GM18907 (cell line): Measurements from ENCODE around the gene P2RX7.

Experiments used
- ATAC-seq: cut with Tn5 transposase; IDR thresholded peaks from one replicate; pipeline ENCODE4 v1.9.1; 2021; ENCODE audit warnings: mild to moderate bottlenecking, moderate library complexity; ENCODE audit not compliant: unreplicated experiment

Gene P2RX7

GRCh38 chr12:121110211-121110940 lies 22.3 kb upstream of the P2RX7 start:
- peak; percentile 76 for ATAC-seq

DNA sequence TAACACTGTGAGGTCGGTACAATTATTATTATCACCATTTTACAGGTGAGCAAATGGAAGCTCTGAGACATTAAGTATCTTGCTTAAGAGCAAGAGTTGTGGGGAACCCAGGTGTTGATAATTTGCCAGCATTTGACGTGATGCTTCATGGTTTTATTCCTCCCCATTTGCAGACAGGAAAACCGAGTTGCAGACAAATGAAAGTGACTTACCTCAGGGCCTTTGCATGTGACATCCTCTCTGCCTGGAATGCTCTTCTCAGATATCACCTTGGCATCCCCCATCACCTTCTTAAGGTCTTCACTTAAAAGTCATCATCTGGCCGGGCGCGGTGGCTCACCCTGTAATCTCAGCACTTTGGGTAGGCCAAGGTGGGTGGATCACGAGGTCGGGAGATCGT lies 21.0 kb upstream of the P2RX7 start:
- ATAC-seq = no peak

GRCh38 chr12:121112496-121112895 lies 20.2 kb upstream of the P2RX7 start:
- no peak for ATAC-seq

- no peak for ATAC-seq
Measured at GRCh38 chr12:121113057-121113456, 19.6 kb upstream of the P2RX7 start.

- ATAC-seq = no peak
Measured at GRCh38 chr12:121114019-121114639, 18.5 kb upstream of the P2RX7 start.

DNA sequence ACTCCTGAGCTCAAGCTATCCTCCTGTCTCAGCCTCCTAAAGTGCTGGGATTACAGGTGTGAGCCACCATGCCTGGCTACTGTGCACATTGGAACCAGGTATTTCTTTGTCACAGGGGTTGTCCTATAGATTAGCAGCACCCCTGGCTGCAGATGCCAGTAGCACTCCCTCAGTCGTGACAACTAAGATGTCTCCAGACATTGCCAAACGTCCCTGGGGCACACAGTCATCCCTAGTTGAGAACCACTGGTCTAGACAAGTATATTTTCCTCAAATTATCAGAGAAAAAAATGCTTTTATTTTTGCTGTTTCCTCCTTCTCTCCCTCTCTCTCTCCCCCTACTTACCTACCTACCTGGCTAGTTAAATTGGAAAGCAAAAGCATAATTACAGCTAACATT lies 17.9 kb upstream of the P2RX7 start:
- ATAC-seq = no peak

- no peak for ATAC-seq
Measured at GRCh38 chr12:121115530-121115929, 17.1 kb upstream of the P2RX7 start.

DNA sequence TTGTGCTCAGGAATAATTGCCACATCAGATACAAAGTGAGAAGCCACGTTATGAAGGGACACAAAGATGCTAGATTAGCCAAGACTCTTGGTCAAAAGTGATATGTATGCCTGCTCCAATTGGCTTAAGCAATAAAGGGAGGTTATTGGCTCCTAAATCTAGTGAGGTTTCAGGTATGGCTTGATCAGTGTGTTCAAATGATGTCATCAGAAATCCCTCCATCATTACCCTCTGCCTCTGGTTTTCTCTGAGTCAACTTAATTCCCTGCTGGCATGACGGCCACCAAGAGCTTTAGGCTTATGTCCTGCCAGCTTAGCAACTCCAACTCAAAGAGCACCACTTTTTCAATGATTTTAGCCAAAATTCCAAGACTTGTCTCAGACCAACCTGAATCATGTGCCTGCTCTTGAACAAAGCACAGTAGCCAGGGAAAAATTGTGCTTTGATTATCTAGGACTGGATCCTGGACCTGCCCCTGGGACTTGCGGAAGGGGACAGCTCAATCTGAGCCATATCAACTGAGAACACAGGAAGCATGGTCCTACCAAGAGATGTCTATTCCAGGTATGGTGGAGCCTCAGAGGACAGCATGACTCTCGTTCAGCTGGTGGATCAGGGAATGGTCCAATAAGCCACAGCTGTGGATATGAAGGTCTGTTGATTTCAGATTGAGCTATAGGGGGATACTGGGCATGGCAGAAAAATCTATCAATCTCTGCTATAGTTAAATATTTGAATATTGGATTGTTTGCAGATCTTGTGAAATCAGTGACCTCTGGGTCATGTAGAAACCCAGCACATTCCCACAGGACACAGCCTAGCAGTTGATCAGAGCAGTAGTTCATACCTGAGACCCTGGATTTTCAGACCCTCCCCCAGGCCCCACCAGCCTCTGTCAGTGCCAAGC lies 16.1 kb upstream of the P2RX7 start:
- ATAC-seq = no peak

DNA sequence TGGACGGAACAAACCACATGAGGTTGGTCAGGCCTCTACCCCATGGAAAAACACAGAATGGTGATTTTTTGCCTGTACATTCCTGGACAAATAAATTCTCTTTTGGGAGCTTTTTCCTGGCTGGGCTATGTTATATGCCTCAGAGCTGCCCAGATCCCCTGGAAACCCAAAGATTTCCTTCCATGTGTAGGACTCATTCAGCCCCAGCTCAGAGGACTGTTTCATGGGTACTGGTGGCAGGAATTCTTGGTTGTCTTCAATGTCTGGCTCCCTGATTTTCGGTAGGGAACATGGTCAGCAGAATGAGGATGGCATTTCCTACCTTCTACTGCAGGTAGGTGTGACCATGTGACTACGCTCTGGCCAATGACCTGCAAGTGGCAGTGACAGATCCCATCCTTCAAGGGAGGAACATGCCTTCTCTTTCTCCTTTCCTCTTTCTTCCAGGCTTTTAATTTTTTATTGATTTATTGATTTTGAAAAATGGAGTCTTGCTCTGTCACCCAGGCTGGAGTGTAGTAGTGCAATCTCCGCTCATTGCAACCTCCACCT lies 15.4 kb upstream of the P2RX7 start:
- no peak for ATAC-seq

DNA sequence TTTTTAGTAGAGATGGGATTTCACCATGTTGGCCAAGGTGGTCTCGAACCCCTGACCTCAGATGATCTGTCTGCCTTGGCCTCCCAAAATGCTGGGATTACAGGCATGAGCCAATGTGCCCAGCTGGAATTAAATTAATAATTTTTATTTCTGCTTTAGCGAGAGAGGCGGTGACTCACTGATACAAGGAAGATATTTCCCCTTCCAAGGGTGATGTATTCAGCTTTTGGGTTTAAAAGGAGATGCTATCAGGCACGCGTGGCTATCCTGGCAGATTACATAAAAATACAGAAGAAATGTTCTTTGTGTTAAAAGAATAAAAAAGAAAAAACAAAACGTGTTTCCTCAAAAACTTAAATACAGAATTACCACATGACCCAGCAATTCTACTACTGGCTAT lies 12.4 kb upstream of the P2RX7 start:
- no peak for ATAC-seq

DNA sequence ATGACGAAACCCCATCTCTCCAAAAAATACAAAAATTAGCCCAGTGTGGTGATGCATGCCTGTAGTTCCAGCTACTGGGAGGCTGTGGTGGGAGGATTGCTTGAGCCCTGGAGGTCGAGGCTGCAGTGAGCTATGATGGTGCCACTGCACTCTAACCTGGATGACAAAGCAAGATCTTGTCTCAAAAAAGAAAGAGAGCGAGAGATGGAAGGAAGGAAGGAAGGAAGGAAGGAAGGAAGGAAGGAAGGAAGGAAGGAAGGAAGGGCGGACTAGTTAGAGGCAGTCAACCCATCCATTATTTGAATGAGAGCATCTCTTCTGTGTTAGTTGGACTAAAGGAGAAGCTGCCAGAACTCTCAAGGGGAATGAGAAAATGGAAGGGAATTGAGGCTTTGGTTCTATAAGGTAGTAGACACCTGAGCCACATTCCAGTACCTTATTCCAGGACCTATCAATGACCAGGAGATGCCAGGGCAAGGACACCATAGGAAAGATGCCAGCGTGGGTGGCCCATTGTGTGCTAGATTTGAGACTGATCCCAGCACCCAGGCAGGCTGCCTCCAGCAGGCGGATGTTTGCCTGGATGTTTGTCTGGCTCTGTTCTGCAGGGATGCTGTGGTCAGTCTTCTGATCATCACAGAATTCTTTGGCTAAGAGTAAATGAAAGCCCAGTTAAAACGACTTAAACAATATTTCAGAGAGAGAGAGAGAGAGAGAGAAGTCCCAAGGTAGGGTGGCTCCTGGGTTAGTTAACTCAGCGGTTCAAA lies 11.5 kb upstream of the P2RX7 start:
- no peak for ATAC-seq

GRCh38 chr12:121121805-121122204 lies 10.9 kb upstream of the P2RX7 start:
- ATAC-seq = no peak

DNA sequence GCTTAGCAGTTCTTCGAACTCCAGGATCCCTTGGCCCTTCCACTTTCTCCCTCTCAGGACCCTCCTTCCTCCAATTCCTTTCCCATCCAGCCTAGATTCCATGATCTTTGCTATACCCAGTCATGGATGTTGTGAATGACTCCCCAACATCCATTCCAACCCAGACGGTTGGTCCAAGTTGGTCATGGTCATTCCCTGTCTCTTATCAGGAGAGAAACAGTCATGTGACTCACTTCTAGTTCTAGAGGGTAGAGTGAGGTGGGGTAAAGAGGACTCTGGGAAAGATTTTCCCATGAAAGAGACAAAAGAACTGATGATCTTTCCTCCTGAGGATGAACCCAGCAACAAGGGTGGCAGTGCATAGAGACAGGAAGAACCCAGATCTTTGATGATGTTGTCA lies 9.2 kb upstream of the P2RX7 start:
- no peak for ATAC-seq

DNA sequence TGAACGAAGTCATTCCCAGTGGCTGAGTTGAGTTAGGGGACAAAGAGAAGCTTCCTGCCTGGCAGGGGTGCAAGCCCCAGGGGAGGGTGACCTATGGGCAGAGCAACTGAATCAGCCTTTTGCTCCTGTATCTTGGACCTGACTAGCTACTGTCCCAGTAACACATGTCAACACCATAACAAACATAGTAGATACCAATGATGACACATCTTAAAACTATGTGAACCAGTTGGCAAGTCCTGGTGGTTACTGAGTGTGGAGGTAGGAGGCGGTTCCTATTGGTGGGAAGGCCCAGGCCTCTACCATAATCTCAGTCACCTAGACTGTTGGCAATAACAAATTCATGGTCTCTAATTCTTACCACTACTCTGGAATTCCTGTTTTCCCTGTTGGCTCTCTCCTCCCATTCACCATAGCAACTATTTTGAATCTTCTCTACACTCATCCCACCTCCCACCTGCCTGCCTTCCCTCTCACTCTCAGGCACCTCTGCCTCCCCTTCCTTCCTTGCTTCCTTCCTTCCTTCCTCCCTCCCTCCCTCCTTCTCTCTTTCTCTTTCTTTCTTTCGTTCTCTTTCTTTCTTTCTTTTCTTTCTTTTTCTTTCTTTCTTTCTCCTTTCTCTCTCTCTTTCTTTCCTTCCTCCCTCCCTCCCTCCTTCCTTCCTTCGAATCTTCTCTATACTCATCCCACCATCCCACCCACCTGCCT lies 8.1 kb upstream of the P2RX7 start:
- ATAC-seq = no peak

DNA sequence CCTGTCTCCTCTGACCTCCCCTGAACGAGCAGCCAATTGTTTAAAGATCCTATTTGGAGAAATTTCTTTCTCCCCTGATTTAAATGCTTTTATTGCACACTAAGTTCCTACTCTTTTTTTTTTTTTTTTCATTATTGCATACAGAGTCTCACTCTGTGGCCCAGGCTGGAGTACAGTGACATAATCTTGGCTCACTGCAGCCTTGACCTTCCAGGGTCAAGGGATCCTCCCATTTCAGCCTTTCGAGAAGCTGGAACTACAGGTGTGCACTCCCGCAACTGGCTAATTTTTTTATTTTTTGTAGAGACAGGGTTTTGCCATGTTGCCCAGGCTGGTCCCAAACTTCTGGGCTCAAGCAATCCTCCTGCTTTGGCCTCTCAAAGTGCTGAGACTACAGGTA lies 5.2 kb upstream of the P2RX7 start:
- ATAC-seq = no peak

DNA sequence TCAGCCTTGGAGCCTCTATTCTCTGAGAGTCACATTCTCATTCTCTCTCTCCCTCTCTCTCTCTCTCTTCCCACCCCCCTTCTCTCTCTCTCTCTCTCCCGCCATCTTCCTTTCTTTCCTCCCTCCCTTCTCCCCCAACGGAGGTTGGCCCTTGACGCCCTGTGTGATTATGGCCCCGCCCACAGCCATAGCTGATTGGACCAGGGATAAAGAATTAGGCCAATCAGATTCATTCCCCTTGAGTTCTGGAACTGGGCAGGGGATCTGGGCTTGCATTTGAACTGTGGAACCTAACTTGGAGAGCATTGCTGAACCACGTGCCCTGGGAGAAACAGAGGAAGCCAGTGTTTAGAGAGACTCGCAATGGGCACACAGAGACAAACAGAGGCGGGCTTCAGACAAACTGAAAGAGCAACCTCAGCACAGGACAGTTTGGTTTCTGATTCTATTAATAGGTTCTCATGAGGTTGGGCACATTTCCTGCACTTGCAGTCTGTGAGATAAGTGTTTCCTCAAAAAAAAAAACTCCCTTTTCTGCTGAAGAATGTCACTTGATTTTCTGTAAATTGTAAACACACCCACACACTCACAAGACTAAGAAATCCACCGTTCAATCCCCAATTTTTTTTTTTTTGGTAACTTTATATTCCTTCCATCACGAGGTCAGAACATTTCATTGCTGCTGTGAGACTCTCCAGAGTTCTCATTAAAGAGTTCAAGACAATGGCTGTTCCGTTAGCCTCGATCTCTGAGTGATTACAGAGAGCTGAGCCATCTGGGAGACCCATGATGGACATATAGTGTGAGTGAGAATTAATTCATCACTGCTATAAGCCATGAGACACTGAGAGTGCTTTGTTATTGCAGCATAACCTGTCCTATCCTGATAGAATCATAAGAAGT lies 3.5 kb upstream of the P2RX7 start:
- ATAC-seq = peak; percentile 78

DNA sequence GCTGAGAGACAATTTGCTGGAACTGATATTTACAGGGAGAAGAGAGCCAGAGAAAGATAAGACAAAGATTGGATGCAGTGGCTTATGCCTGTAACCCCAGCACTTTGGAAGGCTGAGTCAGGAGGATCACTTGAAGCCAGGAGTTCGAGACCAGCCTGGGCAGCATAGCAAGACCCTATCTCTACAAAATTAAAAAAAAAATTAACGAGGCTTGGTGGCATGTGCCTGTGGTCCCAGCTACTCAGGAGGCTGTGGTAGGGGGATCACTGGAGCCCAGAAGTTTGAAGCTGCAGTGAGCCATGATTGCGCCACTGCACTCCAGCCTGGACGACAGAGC lies 2.9 kb upstream of the P2RX7 start:
- ATAC-seq = no peak

DNA sequence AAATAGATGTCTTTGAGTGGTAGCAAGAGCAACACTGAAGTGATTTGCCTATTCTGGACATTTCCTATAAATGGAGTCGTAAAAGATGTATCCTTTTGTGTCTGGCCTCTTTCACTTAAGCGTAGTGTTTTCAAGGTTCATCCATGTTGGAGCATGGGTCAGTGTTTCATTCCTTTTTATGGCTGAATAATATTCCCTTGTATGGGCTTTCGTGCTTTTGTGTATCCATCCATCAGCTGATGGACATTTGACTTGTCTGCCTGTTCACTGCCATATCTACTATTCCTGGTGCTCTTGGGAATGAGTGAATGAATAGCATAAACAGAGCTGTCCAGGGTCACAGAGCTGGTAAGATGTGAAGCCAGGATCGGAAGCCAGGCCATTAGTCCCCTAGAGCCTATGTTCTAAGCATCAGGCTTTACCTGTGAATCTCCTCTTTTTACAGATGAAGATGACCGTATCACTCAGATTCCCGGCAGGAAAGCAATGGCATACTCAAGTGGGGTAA lies 1.8 kb upstream of the P2RX7 start:
- ATAC-seq = no peak

- ATAC-seq = no peak
Measured at GRCh38 chr12:121131941-121132341, 735 bp upstream of the P2RX7 start.
